ENCODE data around the gene EPHB6. TPM values are rescaled to one million over a fixed set of nuclear protein-coding genes. Genes with fewer than 3 reads are reported as not detected.

The EPHB6 gene
- polyA plus RNA-seq, 1 donor from 2014 or later: 25.3 TPM

DNA sequence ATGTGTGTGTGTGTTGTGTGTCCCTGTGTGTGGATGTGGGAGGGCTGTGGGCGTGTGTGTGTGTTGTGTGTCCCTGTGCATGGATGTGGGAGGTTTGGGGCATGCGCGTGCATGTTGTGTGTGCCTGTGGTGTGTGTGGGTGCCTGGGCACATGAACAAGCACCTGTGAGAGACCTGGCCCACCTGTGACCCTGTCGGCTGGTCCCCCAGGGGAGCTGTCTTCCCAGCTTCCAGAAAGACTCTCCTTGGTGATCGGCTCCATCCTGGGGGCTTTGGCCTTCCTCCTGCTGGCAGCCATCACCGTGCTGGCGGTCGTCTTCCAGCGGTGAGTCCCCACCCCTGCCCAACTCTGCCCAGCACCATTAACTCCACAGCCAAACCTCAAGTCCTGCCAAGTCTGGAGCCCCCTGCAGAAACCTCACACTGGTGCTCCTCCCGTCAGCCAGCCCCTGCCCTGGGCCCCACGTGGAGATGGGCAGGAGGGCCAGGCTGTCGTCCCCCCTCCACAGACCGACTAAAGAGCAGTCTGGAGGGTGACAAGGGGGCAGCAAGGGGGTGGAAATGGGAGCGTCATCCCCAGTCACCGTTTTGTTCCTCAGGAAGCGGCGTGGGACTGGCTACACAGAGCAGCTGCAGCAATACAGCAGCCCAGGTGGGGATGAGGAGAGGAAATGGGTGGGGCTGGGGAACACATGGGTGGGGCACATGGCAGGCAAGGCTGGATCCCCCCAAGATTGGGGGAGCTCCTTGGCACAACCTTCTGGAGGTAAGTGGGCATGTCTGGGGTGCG, 12.7 kb downstream of the EPHB6 start:
- Histone ChIP-seq H3K9ac (ENCODE audit: low read length) (no peak overlapping the region), H3K27ac (ENCODE audit: low read length) (no peak overlapping the region), H3K36me3 (ENCODE audit: insufficient read depth, low read length) (no peaks in the 10 kb centered on the region), H3K4me2 (ENCODE audit: low read length) (no peak overlapping the region), H3K79me2 (replicated peaks; ENCODE audit: insufficient read depth, low read length) (no peaks in the 10 kb centered on the region), H3F3A (ENCODE audit: insufficient read depth, low read length, poor library complexity, severe bottlenecking) (no peaks in the 10 kb centered on the region), H3K27me3 (ENCODE audit: insufficient read depth, low read depth, low read length) (no peaks in the 10 kb centered on the region), H2AFZ (ENCODE audit: low read depth, low read length) (no peak overlapping the region), H4K20me1 (ENCODE audit: insufficient read depth) (no peaks in the 10 kb centered on the region), H3K9me3 (ENCODE audit: low read length) (no peaks in the 10 kb centered on the region), H3K9me2 (ENCODE audit: insufficient read depth, low read length) (no peaks in the 10 kb centered on the region), H3K4me3 (ENCODE audit: low read length) (no peak overlapping the region)
- no peak for TF ChIP-seq MXI1 (conservative IDR thresholded peaks at IDR 0.05; ENCODE audit: poor library complexity, severe bottlenecking)
- no peak for TF ChIP-seq RAD21 (conservative IDR thresholded peaks at IDR 0.05)
- TF ChIP-seq POLR2AphosphoS5 (IDR thresholded peaks at IDR 0.05): no peak
- no peak for TF ChIP-seq SMC3 (conservative IDR thresholded peaks at IDR 0.05; ENCODE audit: poor library complexity)
- TF ChIP-seq, protein P1, sequence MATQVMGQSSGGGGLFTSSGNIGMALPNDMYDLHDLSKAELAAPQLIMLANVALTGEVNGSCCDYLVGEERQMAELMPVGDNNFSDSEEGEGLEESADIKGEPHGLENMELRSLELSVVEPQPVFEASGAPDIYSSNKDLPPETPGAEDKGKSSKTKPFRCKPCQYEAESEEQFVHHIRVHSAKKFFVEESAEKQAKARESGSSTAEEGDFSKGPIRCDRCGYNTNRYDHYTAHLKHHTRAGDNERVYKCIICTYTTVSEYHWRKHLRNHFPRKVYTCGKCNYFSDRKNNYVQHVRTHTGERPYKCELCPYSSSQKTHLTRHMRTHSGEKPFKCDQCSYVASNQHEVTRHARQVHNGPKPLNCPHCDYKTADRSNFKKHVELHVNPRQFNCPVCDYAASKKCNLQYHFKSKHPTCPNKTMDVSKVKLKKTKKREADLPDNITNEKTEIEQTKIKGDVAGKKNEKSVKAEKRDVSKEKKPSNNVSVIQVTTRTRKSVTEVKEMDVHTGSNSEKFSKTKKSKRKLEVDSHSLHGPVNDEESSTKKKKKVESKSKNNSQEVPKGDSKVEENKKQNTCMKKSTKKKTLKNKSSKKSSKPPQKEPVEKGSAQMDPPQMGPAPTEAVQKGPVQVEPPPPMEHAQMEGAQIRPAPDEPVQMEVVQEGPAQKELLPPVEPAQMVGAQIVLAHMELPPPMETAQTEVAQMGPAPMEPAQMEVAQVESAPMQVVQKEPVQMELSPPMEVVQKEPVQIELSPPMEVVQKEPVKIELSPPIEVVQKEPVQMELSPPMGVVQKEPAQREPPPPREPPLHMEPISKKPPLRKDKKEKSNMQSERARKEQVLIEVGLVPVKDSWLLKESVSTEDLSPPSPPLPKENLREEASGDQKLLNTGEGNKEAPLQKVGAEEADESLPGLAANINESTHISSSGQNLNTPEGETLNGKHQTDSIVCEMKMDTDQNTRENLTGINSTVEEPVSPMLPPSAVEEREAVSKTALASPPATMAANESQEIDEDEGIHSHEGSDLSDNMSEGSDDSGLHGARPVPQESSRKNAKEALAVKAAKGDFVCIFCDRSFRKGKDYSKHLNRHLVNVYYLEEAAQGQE (IDR thresholded peaks at IDR 0.05; ENCODE audit: borderline replicate concordance): no peak
- no peak for TF ChIP-seq EP300 (conservative IDR thresholded peaks at IDR 0.05; ENCODE audit: poor library complexity, severe bottlenecking)

DNA sequence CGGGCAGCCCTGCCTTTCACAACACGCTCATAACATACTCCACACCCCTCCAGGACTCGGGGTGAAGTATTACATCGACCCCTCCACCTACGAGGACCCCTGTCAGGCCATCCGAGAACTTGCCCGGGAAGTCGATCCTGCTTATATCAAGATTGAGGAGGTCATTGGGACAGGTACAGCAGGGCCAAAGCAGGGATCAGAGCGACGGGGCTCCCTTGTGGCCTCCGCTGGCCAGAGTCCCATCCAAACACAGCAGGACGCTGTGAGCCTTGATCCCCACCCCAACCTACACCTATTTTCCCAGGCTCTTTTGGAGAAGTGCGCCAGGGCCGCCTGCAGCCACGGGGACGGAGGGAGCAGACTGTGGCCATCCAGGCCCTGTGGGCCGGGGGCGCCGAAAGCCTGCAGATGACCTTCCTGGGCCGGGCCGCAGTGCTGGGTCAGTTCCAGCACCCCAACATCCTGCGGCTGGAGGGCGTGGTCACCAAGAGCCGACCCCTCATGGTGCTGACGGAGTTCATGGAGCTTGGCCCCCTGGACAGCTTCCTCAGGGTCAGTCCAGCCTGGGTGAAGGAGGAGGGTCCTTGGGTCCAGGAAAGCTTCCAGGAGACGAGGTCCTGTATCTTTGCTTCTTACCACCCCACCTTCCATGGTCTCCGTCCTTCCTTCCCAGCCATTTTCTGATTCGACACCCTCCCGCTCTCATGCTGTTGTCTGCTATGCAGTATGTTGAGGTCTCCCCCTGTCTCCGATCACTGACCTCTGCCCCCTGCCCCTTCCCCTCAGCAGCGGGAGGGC, 13.5 kb downstream of the EPHB6 start:
- TF ChIP-seq POLR2AphosphoS5 (IDR thresholded peaks at IDR 0.05): no peak
- TF ChIP-seq, protein P2, sequence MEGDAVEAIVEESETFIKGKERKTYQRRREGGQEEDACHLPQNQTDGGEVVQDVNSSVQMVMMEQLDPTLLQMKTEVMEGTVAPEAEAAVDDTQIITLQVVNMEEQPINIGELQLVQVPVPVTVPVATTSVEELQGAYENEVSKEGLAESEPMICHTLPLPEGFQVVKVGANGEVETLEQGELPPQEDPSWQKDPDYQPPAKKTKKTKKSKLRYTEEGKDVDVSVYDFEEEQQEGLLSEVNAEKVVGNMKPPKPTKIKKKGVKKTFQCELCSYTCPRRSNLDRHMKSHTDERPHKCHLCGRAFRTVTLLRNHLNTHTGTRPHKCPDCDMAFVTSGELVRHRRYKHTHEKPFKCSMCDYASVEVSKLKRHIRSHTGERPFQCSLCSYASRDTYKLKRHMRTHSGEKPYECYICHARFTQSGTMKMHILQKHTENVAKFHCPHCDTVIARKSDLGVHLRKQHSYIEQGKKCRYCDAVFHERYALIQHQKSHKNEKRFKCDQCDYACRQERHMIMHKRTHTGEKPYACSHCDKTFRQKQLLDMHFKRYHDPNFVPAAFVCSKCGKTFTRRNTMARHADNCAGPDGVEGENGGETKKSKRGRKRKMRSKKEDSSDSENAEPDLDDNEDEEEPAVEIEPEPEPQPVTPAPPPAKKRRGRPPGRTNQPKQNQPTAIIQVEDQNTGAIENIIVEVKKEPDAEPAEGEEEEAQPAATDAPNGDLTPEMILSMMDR (IDR thresholded peaks at IDR 0.05; ENCODE audit: poor library complexity, severe bottlenecking): no peak
- no peak for TF ChIP-seq TAF1 (IDR thresholded peaks at IDR 0.05; ENCODE audit: low read depth)
- no peak for TF ChIP-seq EP300 (conservative IDR thresholded peaks at IDR 0.05; ENCODE audit: poor library complexity, severe bottlenecking)
- TF ChIP-seq, protein P1 (IDR thresholded peaks at IDR 0.05; ENCODE audit: borderline replicate concordance): no peak
- TF ChIP-seq SMC3 (conservative IDR thresholded peaks at IDR 0.05; ENCODE audit: poor library complexity): no peak
- no peak for TF ChIP-seq EZH2 (IDR thresholded peaks at IDR 0.05; ENCODE audit: borderline replicate concordance, insufficient read depth, low read length, poor library complexity, severe bottlenecking)
- no peak overlapping the region for H3K9ac ChIP-seq (ENCODE audit: low read length)
- H2AFZ ChIP-seq (ENCODE audit: low read depth, low read length): no peak overlapping the region
- H3K4me2 ChIP-seq (ENCODE audit: low read length): no peak overlapping the region
- H3K79me2 ChIP-seq (replicated peaks; ENCODE audit: insufficient read depth, low read length): no peaks in the 10 kb centered on the region
- H3K4me3 ChIP-seq (ENCODE audit: low read length): no peak overlapping the region
- H3K9me3 ChIP-seq (ENCODE audit: low read length): no peaks in the 10 kb centered on the region
- no peaks in the 10 kb centered on the region for H3K27me3 ChIP-seq (ENCODE audit: insufficient read depth, low read depth, low read length)
- no peaks in the 10 kb centered on the region for H3K36me3 ChIP-seq (ENCODE audit: insufficient read depth, low read length)
- H4K20me1 ChIP-seq (ENCODE audit: insufficient read depth): no peaks in the 10 kb centered on the region
- no peak overlapping the region for H3K27ac ChIP-seq (ENCODE audit: low read length)
- H3K9me2 ChIP-seq (ENCODE audit: insufficient read depth, low read length): no peaks in the 10 kb centered on the region
- no peaks in the 10 kb centered on the region for H3F3A ChIP-seq (ENCODE audit: insufficient read depth, low read length, poor library complexity, severe bottlenecking)

Data from neural cell (in vitro differentiated cells).